SH-SY5Y (cell line): ENCODE measurements around the gene E2F2.

Experiments used
- GATA2 ChIP-seq: IDR thresholded peaks from 2 replicates; pipeline ENCODE4 v1.6.1; 2011; ENCODE audit warnings: mild to moderate bottlenecking, low read depth, low read length
- GATA3 ChIP-seq: IDR thresholded peaks from 2 replicates; pipeline ENCODE4 v1.6.1; 2011; ENCODE audit warnings: low read depth, mild to moderate bottlenecking, low read length, moderate library complexity

Gene E2F2

GRCh38 chr1:23567996-23568607 is 37.1 kb upstream of the E2F2 start:
- TF ChIP-seq GATA2 (no peak), GATA3 (no peak)

DNA sequence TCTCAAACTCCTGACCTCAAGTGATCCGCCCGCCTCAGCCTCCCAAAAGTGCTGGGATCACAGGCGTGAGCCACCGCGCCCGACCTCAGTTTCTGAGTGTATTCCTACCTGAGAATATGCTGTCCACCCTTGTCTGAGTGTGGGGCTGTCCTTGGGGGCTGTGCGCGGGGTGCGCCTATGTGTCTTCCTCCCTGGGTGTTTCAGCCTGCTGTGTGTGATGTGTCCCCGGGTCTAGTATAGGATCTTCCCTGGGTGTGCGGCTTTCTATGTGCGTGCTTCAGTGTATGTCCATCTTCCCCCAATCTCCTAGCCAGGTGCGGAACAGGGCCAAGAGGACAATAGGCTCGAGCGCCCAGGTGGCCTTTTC is 36.6 kb upstream of the E2F2 start:
- TF ChIP-seq GATA3 (no peak), GATA2 (no peak)

GRCh38 chr1:23566304-23566703 is 35.3 kb upstream of the E2F2 start:
- TF ChIP-seq GATA2 (no peak), GATA3 (no peak)

- no peak for TF ChIP-seq GATA3
- no peak for TF ChIP-seq GATA2
Observed at GRCh38 chr1:23565776-23566175, 34.7 kb upstream of the E2F2 start.

DNA sequence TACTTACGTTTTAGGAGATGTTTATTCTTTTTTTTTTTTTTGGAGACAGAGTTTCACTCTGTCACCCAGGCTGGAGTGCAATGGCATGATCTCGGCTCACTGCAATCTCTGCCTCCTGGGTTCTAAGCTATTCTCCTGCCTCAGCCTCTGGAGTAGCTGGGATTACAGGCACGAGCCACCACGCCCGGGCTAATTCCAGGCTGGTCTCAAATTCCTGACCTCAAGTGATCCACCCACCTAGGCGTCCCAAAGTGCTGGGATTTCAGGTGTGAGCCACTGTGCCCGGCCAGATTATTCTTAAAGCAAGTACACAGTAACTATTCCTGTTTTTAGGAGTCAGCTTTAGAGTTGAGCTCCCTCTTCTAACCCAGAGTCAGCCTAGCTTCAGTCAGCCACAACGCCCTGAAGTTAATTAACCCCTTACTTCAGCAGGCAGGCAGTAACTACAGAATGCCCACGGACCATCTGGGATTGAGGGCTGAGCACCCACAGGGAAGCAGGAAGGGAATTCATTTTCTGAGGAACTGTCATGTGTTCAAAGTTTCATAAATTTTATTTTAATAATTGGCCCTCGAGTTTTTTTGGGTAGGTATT is 33.6 kb upstream of the E2F2 start:
- no peak for TF ChIP-seq GATA3
- no peak for TF ChIP-seq GATA2

DNA sequence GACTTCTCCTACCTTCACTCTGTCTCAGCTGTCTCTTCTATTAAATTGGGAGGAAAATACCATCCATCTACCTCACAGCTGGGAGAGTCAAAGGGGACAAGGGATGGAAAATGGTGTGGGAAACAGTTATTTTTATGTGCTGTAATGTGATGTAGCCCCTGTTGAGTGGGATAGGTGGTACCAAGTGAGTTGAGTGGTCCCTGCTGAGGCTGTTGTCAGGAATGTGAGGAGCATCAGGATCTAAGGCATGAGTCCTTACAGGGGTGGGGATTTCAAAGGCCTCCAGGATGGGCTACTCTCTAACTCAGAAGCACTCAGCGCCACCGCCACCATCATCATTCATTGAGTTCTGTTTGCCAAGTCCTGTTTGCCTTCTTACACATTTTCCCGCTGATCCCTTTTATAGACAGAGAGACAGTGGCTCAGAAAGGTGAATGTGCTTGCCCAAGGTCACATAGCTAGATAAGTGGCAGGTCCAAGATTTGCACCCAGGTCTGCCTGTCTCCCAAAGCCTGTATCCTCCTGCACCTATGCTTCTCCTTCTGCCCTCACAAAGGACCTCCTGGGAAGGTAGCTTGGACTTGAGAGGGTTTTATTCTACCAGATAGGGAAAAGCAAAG is 32.8 kb upstream of the E2F2 start:
- TF ChIP-seq GATA3 (no peak), GATA2 (no peak)

DNA sequence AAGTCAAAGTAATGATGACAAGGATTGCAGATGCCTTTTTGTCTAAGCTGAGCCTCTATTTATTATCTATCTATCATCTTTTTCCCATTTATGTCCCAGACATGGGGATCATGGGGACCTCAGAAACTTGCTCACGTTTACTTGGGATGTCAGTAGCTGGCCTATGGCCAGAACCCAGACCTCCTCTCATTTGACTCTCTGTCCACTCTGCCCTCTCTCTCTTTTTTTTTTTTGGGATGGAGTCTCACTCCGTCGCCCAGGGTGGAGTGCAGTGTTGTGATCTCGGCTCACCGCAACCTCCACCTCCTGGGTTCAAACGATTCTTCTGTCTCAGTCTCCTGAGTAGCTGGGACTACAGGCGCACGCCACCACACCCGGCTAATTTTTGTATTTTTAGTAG is 32.0 kb upstream of the E2F2 start:
- TF ChIP-seq GATA2 (no peak), GATA3 (no peak)

GRCh38 chr1:23562137-23562876 is 31.3 kb upstream of the E2F2 start:
- TF ChIP-seq GATA3 (no peak), GATA2 (peak; percentile 79)

GRCh38 chr1:23561813-23562100 is 30.7 kb upstream of the E2F2 start:
- TF ChIP-seq GATA2 (no peak), GATA3 (no peak)

GRCh38 chr1:23561076-23561812 is 30.2 kb upstream of the E2F2 start:
- no peak for TF ChIP-seq GATA2
- TF ChIP-seq GATA3: no peak

GRCh38 chr1:23559985-23560741 is 29.1 kb upstream of the E2F2 start:
- TF ChIP-seq GATA2 (no peak), GATA3 (no peak)

GRCh38 chr1:23559136-23559984 is 28.3 kb upstream of the E2F2 start, which contains the start of gene ID3:
TSS of gene ID3 (minus strand) at chr1:23559501. CDS start at chr1:23559426, 75 bp downstream.
- TF ChIP-seq GATA3 (no peak), GATA2 (no peak)

DNA sequence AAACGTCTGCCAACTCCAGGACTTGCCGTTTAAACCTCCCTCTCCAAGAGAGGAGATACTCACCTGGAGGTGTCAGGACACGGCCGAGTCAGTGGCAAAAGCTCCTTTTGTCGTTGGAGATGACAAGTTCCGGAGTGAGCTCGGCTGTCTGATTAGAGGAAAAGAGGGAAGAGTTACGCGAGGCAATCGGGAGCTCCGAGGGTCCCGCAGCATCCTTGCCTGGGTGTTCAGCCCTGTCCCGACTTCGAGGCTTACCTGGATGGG is 27.8 kb upstream of the E2F2 start:
- TF ChIP-seq GATA3 (no peak), GATA2 (no peak)
